Measurements from ENCODE around the gene GLRB. TPM values are rescaled to one million over a fixed set of nuclear protein-coding genes. Genes with fewer than 3 reads are reported as not detected.
"Not testable (repeated sequence)": the region's sequence is repeated elsewhere in the genome, so short reads cannot be mapped to it uniquely, and the experiment has no call there.

Gene GLRB
- total RNA-seq, result not detected

DNA sequence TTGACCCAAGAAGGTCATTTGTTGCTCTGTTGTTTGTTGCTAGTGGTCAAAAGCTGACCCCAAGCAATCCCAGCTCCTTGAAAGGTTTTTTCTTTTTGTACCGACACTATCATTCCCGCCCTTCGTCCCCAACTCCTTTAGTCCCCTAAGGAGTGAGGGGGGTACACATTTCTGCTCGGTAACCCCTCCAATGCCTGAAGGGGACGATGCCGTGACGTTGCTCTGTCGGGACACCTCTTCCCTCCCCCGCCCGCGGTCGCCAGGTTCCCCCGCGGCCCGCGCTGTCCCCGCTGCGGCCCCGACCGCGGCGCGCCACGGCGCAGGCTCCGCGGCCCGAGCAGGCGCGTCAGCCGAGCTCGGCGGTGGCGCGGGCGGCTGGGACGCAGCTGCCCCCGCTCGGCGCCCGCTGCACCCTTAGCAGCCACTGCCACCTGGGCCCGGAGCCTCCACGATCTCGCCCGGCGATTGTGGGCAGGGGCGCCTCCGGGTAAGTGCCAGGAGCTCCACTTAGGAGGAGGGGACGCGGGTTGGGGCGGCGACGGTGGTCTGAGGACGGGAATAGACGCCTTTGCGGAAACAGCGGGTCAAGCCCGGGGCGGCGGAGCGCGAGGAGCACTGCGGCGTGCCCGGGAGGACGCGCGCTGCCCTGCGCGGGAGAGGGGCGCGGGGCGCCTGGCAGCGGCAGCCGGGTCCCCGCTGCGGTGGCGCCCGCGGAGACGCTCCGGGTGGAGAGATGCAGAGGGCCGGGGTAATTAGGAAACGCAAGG lies at the start of gene GLRB:
Gene GLRB, plus strand, starts transcription at position 340 of the 767 bp plus-strand sequence. CDS start 1,875 bp downstream, outside the sequence.
- Mint-ChIP-seq H3K9me3 (no peaks in the 10 kb centered on the region), H3K4me1 (no peaks in the 10 kb centered on the region), H3K36me3 (ENCODE audit: low read depth) (no peaks in the 10 kb centered on the region), H3K27me3 (peaks cover 13% of the 10 kb centered on the region), H3K27ac (no peak within 1 kb of the TSS), H3K4me3 (no peak within 1 kb of the TSS)
- ChIA-PET CTCF (no interaction called here), POLR2A (no interaction called here)
- DNase-seq, result no peak

DNA sequence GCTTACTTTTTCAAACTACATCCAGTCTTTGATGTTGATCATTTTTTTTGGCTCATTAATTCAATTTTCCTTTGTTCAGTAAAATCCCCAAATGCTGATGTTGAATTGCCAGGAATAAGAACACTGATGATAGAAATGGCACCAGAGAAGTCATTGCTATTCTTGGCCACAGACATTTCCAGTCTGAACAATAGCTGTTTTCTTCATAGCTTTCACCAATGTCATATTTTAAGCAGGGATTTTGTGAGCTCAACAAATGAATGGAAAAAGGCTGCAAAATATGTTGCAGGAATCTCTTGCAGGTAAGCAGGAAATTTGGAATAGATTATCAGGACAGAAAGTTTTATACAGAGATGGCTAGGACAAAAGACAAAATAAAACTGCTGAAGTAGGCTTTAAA lies 40.5 kb upstream of the GLRB start:
- ChIA-PET CTCF (no interaction called here), POLR2A (no interaction called here)
- H3K4me3 Mint-ChIP-seq, result no peak overlapping the region

DNA sequence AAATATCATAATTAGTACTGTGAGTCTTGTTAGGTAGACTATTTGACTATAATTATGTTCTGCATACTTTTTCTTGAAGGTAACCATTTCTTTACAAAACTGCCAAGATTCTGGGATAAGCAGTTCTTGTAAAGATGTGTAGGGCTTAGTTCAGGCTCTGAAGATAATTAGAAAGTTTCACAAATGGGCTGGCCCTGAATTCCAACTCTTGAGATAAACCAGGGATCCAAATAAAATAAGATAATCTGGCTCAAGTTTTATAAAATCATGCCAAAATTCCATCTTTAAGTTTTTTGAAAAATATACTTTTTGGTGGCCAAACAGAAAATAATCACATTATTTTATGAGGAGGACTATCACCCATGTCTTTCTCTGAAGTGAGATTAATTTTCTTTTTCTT lies 35.5 kb upstream of the GLRB start:
- H3K27ac Mint-ChIP-seq, result no peak overlapping the region
- no peaks in the 10 kb centered on the region for H3K36me3 Mint-ChIP-seq (ENCODE audit: low read depth)
- H3K9me3 Mint-ChIP-seq, result no peaks in the 10 kb centered on the region
- no peak overlapping the region for H3K4me3 Mint-ChIP-seq
- no peaks in the 10 kb centered on the region for H3K27me3 Mint-ChIP-seq
- ChIA-PET CTCF (no interaction called here), POLR2A (no interaction called here)
- H3K4me1 Mint-ChIP-seq, result no peaks in the 10 kb centered on the region
- DNase-seq, result no peak

More for the DNA sequence above, 40.5 kb upstream of the GLRB start:
- H3K36me3 Mint-ChIP-seq (ENCODE audit: low read depth), result no peaks in the 10 kb centered on the region
- H3K9me3 Mint-ChIP-seq, result no peaks in the 10 kb centered on the region
- no peak for DNase-seq
- no peak overlapping the region for H3K27ac Mint-ChIP-seq
- H3K27me3 Mint-ChIP-seq, result no peaks in the 10 kb centered on the region
- no peaks in the 10 kb centered on the region for H3K4me1 Mint-ChIP-seq

DNA sequence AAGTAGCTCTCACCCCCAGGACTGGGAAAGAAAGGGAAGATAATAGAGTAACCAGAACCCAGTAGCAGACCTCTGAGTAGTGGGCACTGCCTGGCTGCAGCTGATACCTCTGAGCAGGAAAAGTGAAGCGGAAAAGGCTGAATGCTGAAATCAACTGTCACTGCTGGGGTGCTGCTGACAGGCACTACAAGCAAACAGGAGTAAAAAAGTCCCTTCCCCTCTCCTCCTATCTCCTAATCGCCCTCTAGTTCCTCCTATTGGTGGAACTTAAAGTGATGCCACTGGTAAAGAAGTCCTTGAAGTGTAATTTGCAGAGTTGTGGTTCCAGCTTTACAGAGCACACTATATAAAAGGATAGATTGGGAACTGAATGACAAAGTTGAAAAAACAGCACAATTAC lies 32.8 kb upstream of the GLRB start:
- ChIA-PET CTCF (no interaction called here), POLR2A (no interaction called here)
- Mint-ChIP-seq H3K9me3 (no peaks in the 10 kb centered on the region), H3K27ac (no peak overlapping the region), H3K27me3 (no peaks in the 10 kb centered on the region), H3K4me3 (no peak overlapping the region), H3K36me3 (ENCODE audit: low read depth) (no peaks in the 10 kb centered on the region), H3K4me1 (no peaks in the 10 kb centered on the region)
- no peak for DNase-seq

DNA sequence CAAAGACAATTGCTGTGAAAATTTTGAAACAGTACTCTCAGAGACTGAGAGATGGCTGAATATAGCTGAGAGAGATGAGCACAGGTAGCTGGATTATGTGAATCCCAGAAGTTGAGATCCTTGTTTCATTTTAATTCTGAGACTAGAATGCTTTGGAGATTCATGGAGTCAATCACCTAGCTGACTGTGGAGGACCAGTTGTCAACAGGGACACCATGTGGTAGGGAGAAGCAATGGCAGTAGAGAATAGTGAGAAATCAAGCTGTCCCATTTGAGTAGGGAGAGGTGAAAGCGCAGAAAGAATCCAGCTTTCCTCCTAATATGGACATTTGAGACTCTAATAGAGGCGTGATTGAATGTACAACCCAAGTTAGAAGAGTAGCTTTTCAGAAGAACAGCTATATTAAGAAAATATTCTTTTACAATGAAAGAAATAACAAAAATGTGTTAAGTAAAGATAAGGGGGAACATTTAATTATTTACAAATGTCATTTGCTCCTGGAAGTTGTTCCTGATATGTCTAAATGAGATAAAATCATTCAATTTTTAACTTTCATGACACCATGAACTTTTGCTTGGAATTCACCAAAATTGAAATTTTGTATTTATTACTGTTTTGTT lies 30.3 kb upstream of the GLRB start:
- Mint-ChIP-seq H3K27me3 (no peaks in the 10 kb centered on the region), H3K4me1 (no peaks in the 10 kb centered on the region), H3K36me3 (ENCODE audit: low read depth) (no peaks in the 10 kb centered on the region), H3K4me3 (no peak overlapping the region), H3K9me3 (peaks cover 1% of the 10 kb centered on the region), H3K27ac (no peak overlapping the region)
- ChIA-PET CTCF (interaction anchor here (0.7 kb wide), 1 partner anchor 11 kb away, joined by 3 read pairs; no protein-coding TSS in a partner anchor), POLR2A (no interaction called here)
- DNase-seq, result no peak

DNA sequence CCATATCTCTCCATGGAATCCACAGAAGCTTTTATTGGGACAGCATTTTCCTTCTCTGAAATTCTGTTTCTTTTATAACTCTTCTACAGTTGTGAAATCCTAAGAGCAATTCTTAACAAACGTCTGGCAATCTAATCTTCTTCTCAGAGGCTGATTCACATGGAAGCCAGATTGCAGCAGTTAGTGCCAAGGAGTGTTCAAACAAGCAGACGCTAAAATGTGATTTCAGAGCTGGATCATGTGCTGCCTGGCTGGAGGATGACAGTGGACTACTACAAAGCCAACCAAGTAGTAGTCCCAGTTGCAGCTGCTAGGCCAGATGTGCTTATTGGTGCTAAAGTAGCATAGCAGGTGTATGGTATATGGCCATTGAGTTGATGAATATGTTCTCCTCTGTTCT lies 27.7 kb upstream of the GLRB start:
- Mint-ChIP-seq H3K27me3 (no peaks in the 10 kb centered on the region), H3K27ac (no peak overlapping the region), H3K4me1 (no peaks in the 10 kb centered on the region), H3K36me3 (ENCODE audit: low read depth) (no peaks in the 10 kb centered on the region), H3K4me3 (no peak overlapping the region), H3K9me3 (peaks cover 4% of the 10 kb centered on the region)
- CTCF ChIA-PET, result no interaction called here
- POLR2A ChIA-PET, result no interaction called here
- DNase-seq, result no peak

DNA sequence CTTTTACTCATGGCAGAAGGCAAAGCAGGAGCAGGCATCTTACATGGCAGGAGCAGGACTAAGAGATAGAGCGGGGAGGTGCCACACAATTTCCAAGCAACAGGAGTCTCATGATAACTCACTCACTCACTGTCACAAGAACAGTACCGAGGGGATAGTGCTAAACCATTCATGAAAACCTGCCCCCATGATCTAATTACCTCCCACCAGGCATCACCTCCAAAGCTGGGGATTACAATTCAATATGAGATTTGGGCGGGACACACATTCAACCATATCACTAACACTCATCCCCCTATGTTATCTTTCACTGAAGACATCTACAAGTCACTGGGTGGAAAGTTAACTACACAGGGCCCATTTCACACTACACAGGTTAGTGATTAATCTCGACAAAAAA lies 25.4 kb upstream of the GLRB start:
- no peak overlapping the region for H3K4me3 Mint-ChIP-seq
- H3K4me1 Mint-ChIP-seq, result no peaks in the 10 kb centered on the region
- H3K9me3 Mint-ChIP-seq, result peaks cover 4% of the 10 kb centered on the region
- CTCF ChIA-PET, result no interaction called here
- POLR2A ChIA-PET, result no interaction called here
- H3K27ac Mint-ChIP-seq, result no peak overlapping the region
- no peaks in the 10 kb centered on the region for H3K27me3 Mint-ChIP-seq
- DNase-seq, result no peak
- no peaks in the 10 kb centered on the region for H3K36me3 Mint-ChIP-seq (ENCODE audit: low read depth)

DNA sequence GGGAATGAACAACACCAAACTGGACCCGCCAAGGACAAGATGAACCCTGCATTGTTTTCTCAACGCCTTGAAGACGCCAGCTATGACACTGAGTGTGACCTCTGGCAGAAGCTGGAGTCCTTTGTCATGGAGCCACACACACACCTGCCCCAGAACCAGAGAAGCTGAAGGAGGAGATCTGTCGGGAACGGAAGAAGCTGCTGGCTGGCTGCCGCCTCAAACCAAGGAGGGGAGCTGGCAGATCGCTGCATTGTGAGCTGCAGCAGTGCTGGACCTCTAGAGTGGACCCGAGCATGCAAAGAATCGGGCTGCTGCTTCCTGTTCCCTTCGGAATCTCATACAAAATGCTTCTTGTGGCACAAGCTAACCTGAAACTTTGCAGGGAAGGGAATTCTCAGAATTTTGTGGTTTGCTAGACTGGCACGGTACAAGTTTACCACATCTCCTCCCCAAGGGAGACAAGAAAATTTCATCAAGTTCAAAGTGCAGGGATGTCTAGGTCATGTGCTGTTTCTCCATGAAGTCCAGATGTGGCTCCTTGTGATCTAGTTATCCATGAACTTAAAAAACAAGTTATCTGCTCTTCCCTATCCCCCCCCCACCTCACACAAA lies 23.4 kb upstream of the GLRB start:
- peaks cover 4% of the 10 kb centered on the region for H3K9me3 Mint-ChIP-seq
- no peaks in the 10 kb centered on the region for H3K36me3 Mint-ChIP-seq (ENCODE audit: low read depth)
- no peak overlapping the region for H3K4me3 Mint-ChIP-seq
- no peaks in the 10 kb centered on the region for H3K4me1 Mint-ChIP-seq
- no peak overlapping the region for H3K27ac Mint-ChIP-seq
- DNase-seq, result no peak
- ChIA-PET POLR2A (no interaction called here), CTCF (no interaction called here)
- no peaks in the 10 kb centered on the region for H3K27me3 Mint-ChIP-seq

DNA sequence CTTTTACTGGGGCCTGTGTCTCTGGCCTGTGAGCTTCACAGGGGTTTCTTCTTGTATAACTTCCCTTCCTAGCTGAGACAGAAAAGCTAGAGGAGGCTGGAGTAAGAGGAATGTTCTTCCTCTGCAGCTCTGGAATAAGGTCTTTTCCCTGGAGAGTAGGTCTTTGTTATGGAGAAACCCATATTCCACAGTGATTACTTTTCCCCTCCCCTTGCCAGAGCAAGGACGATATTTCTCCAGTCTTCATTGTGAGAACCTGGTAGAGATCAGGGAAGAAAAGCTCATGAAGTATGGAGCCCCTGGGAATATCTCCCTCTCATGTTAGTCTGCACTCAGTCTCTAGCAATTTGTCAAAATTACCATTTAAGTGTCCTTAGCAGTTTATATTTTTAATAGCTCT lies 18.7 kb upstream of the GLRB start:
- Mint-ChIP-seq H3K4me3 (no peak overlapping the region), H3K27ac (no peak overlapping the region), H3K36me3 (ENCODE audit: low read depth) (no peaks in the 10 kb centered on the region), H3K27me3 (no peaks in the 10 kb centered on the region), H3K4me1 (no peaks in the 10 kb centered on the region), H3K9me3 (no peaks in the 10 kb centered on the region)
- CTCF ChIA-PET, result no interaction called here
- POLR2A ChIA-PET, result no interaction called here
- DNase-seq, result no peak

DNA sequence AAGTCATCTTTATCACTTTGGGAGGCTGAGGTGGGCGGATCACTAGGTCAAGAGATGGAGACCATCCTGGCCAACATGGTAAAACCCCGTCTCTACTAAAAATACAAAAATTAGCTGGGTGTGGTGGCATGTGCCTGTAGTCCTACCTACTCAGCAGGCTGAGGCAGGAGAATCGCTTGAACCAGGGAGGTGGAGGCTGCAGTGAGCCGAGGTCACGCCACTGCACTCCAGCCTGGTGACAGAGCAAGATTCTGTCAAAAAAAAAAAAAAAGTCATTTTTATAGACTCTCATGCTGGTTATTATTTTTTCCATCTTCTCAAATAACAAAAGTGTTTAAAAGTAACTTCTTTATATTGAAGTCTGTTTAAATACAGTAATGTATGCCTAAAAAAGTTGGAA lies 17.1 kb upstream of the GLRB start:
- H3K4me1 Mint-ChIP-seq, CTCF ChIA-PET: not testable (repeated sequence)

DNA sequence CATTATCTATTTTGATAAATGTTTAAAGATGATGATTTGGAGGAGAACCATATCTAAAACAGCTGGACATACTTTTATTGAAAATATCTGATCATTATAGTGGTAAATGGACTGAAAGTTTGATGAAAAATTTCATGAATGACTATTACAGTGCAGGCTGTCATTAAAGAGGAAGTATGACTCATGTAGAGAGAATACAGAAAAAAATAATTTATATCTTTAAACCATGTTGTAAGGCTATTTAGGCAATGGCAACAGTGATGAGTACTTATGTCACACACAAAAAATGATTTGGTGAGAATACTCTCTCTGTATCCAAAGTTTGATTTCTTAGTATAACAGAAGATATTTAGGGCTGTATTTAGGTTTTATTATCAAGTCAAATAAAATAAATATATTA lies 3.9 kb upstream of the GLRB start:
- no peaks in the 10 kb centered on the region for H3K36me3 Mint-ChIP-seq (ENCODE audit: low read depth)
- DNase-seq, result no peak
- no peak overlapping the region for H3K4me3 Mint-ChIP-seq
- POLR2A ChIA-PET, result no interaction called here
- peaks cover 12% of the 10 kb centered on the region for H3K27me3 Mint-ChIP-seq
- CTCF ChIA-PET, result no interaction called here
- no peaks in the 10 kb centered on the region for H3K9me3 Mint-ChIP-seq
- H3K4me1 Mint-ChIP-seq, result no peaks in the 10 kb centered on the region
- H3K27ac Mint-ChIP-seq, result no peak overlapping the region

More for the DNA sequence above, 17.1 kb upstream of the GLRB start:
- DNase-seq; H3K36me3 Mint-ChIP-seq (ENCODE audit: low read depth); H3K9me3 Mint-ChIP-seq; H3K4me3 Mint-ChIP-seq; H3K27ac Mint-ChIP-seq; H3K27me3 Mint-ChIP-seq; POLR2A ChIA-PET: not testable (repeated sequence)

DNA sequence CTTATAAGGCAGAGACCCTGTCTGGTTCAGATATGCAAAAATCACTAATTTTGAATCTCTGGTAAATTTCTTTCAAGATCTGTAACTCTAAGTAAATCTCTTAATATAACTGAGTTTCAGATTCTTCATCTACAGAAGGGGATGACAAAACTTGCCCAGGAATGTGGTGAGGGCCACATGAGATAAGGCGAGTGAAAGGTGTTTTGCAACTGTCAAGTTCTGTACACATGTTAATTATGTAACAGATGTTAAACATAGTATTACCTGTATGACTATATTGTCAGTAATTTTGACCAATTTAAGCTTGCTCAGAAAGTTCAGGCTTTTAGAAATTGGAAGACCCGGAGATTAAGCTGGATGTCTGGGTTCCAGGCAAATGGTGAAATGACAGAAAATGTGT lies 549 bp upstream of the GLRB start:
- ChIA-PET POLR2A (no interaction called here), CTCF (no interaction called here)
- no peak overlapping the region for H3K4me3 Mint-ChIP-seq
- no peak overlapping the region for H3K27ac Mint-ChIP-seq
- no peaks in the 10 kb centered on the region for H3K36me3 Mint-ChIP-seq (ENCODE audit: low read depth)
- no peak for DNase-seq
- H3K9me3 Mint-ChIP-seq, result no peaks in the 10 kb centered on the region
- H3K27me3 Mint-ChIP-seq, result peaks cover 13% of the 10 kb centered on the region
- no peaks in the 10 kb centered on the region for H3K4me1 Mint-ChIP-seq

DNA sequence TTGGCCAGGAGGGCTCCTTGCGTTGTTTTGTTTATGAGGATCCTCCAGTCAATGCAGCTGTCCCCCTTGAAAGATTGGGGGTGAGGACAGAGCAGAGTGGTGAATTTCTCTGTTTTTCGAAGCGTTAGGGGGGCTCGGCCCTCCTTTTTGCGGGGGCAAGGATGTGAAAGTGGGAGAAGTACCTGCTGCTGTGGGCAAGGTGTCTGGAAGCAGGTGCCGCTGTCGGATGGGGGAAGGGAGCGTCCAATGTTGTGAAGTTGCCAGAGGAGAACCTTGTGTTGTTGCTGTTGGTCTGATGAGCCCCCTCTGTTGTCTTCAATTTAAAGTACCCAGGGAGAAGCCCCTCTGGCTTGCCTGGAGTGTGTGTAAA lies 613 bp downstream of the GLRB start:
- H3K4me3 Mint-ChIP-seq, result no peak overlapping the region
- DNase-seq, result no peak
- POLR2A ChIA-PET, result no interaction called here
- CTCF ChIA-PET, result no interaction called here
- peaks cover 13% of the 10 kb centered on the region for H3K27me3 Mint-ChIP-seq
- no peak overlapping the region for H3K27ac Mint-ChIP-seq
- H3K36me3 Mint-ChIP-seq (ENCODE audit: low read depth), result no peaks in the 10 kb centered on the region
- no peaks in the 10 kb centered on the region for H3K9me3 Mint-ChIP-seq
- H3K4me1 Mint-ChIP-seq, result no peaks in the 10 kb centered on the region

DNA sequence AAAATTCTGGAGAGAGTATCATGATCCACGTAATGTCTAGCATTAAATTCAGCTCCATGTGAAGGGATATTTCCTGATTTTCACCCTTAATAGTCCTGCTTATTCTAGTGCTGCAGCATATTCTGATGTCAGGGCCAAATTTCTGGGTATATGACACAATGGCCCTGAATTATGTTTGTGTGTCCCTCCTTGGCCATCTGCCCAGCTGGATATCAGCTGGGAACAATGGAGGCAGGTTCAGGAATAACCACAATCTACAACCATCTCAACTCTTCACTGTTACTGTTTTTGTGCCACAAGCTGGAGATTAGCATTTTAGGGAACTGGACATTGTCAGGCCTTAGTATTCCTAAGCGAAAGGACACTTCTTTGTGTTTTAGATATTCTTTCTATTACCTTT lies 3.5 kb downstream of the GLRB start:
- Mint-ChIP-seq H3K9me3 (no peaks in the 10 kb centered on the region), H3K27ac (no peak overlapping the region), H3K27me3 (peaks cover 13% of the 10 kb centered on the region), H3K4me1 (no peaks in the 10 kb centered on the region), H3K4me3 (no peak overlapping the region), H3K36me3 (ENCODE audit: low read depth) (no peaks in the 10 kb centered on the region)
- no peak for DNase-seq
- ChIA-PET CTCF (no interaction called here), POLR2A (no interaction called here)
